RWPE1 (cell line): Measurements from ENCODE around the gene ERGIC2.

Source experiments
- CTCF ChIA-PET: fragments of 350-600 bp; sonication (Branson Sonifier 250); formaldehyde crosslinking; extraction: SDS; loops from one replicate; lab custom pipeline; 2021; lab: Yijun Ruan, JAX
- POLR2A ChIA-PET: fragments of 400-600 bp; formaldehyde crosslinking; extraction: SDS; loops from one replicate; lab custom pipeline; 2020; ENCODE audit warnings: antibody characterized with exemption; ENCODE audit not compliant: low non-redundant PET; lab: Yijun Ruan, JAX
- DNase-seq: peaks from one replicate; pipeline ENCODE4 v3.0.0; 2012; ENCODE audit warnings: low spot score
- H3K27ac ChIP-seq: fragments of 450-650 bp; 2 replicates; pipeline ENCODE4 v1.5.1; 2017
- TF ChIP-seq, protein P1 (sequence below): fragments of 450-650 bp; conservative IDR thresholded peaks from 2 replicates; pipeline ENCODE4 v1.5.1; 2017; ENCODE audit warnings: low read depth, mild to moderate bottlenecking

Gene ERGIC2

DNA sequence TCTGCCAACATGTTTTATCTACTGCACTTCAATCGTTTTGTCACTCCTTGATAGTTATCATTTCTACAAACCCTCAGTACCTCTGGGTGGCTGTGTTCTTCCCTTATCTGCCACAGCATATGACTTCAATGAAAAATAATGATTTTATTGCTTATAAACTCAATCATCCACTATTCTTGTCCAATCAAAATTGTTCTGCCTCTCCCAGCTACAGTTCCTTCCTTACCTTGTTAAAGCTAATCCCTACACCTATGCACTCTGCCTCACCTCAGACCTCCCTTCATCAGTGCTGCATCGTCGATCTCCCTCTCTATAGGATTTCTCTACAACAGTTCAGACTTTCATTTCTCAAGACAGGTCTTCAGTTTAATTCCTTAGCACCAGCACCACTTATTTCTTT lies 58.8 kb downstream of the ERGIC2 start:
- DNase-seq: no peak
- TF ChIP-seq, protein P1, sequence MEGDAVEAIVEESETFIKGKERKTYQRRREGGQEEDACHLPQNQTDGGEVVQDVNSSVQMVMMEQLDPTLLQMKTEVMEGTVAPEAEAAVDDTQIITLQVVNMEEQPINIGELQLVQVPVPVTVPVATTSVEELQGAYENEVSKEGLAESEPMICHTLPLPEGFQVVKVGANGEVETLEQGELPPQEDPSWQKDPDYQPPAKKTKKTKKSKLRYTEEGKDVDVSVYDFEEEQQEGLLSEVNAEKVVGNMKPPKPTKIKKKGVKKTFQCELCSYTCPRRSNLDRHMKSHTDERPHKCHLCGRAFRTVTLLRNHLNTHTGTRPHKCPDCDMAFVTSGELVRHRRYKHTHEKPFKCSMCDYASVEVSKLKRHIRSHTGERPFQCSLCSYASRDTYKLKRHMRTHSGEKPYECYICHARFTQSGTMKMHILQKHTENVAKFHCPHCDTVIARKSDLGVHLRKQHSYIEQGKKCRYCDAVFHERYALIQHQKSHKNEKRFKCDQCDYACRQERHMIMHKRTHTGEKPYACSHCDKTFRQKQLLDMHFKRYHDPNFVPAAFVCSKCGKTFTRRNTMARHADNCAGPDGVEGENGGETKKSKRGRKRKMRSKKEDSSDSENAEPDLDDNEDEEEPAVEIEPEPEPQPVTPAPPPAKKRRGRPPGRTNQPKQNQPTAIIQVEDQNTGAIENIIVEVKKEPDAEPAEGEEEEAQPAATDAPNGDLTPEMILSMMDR: no peak
- ChIA-PET POLR2A (no interaction called here), CTCF (no interaction called here)
- H3K27ac ChIP-seq: no peak overlapping the region

DNA sequence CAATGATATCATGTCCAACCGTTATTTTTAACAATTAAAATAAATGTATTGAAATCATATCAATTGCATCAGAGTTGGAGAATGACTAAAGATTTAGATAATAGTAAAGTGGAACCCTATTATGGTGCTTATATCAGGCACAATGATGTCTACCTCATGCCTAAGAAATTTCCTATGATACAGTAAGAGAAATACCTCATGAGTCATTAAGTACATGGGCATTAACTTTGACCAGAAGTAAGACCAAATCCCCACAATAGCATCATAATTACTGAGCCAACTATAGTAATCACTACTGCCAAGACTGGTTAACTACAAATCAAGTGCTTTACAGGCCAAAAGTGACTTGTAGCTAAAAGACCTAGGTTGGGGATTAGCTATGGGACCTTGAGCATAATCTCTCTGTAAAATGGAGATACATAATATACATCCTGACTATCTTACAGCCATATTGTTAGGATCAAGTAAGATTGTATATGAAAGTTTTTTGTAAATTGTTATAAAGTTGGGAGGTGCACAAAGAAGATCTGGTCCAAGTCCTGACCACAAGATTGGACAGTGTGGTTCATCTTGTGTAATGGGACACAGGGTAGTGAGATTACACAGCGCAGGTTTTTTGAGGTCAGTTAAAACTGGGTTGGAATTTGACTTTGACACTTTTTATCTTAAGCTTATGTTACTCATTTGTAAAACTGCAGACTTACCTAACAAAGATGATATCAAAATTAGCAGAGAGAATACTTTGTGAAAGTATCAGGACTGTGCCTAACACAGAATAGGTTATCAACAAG lies 60.5 kb downstream of the ERGIC2 start:
- TF ChIP-seq, protein P1: no peak
- H3K27ac ChIP-seq: no peak overlapping the region
- ChIA-PET CTCF (no interaction called here), POLR2A (no interaction called here)
- peak; percentile 51 for DNase-seq

DNA sequence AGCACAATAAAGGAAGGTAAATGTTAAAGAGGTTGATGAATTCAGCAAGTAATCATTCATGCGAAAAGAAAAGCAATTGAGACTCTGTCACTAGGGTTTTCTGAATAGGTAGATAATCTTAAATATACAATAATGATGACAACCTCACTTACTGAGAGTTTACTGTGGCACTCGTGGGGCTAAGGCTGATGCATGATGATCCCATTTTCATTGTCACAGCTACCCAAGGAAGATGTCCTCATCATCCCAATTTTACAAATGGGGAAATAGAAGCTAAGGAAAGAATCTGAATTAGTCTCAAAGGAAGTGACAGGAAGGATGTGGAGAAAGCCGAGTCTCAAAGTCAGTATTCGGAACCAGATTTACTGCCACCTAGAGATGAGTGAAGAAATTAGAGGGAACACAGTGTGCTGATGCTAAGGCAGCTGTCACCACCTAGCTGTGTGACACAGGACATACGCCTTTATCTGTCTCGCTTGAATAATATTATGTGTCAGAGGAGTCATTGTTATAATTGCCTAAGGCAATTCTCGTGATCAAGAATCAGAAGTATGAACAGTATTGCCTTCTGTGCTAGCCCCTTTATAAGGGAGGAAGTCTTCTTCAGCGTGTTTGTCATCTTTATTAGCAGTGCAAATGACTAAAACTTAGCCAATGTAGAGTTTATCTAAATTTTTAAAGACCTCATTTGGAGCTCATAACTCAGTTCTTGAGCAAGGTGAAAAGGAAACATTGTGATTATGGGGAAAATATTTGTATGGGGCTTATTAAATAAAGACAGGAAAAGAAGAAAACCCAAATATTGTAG lies 63.2 kb downstream of the ERGIC2 start:
- DNase-seq: peak; percentile 36
- TF ChIP-seq, protein P1: peak; percentile 20; the same call in 1 of the 2 replicates
- ChIA-PET CTCF (interaction anchor here (0.6 to 2.3 kb wide), 6 partner anchors 9 to 244 kb away, joined by 3 to 15 read pairs (median 4); no protein-coding TSS in a partner anchor), POLR2A (no interaction called here)
- no peak overlapping the region for H3K27ac ChIP-seq

DNA sequence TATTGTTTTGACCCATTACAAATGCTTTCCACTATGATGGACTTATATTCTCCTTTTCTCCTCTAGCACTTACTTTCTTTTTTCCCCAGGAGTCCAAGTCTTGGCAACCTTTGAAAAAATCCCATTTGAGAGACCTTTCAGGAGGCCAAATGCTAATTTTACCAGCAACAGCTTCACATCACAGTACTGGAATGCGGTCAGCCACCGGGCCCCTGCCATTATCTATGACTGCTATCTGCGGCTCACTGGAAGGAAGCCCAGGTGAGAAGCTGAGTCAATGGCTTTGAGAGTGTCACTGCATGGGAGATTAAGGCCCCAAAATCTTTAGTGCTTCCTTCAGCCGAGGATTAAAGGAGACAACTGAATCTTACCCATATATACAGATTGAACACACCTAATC lies 64.2 kb downstream of the ERGIC2 start:
- TF ChIP-seq, protein P1: no peak
- no peak overlapping the region for H3K27ac ChIP-seq
- ChIA-PET POLR2A (no interaction called here), CTCF (interaction anchor here (1.7 to 2.3 kb wide), 2 partner anchors 228 to 243 kb away, joined by 8 to 15 read pairs; no protein-coding TSS in a partner anchor)
- no peak for DNase-seq

DNA sequence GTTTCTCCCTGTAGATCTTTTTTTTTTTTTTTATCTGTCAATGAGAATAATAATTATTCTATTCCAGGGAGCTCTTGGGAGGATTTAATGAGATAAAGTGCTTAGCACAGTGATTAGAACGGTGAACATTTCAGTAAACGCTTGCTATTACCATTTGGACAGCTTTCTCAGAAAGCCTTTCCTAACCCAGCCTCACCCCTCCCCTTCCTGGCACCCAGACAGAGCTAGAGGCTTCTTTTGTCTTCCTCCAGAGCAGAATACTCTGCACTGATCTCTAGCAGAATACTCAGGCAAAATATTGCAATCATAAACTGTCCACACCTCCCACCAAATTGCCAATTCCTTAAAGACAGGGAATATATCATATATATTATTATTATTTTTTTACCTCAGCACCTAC lies 66.6 kb downstream of the ERGIC2 start:
- POLR2A ChIA-PET: no interaction called here
- TF ChIP-seq, protein P1: no peak
- CTCF ChIA-PET: no interaction called here
- no peak overlapping the region for H3K27ac ChIP-seq
- no peak for DNase-seq

DNA sequence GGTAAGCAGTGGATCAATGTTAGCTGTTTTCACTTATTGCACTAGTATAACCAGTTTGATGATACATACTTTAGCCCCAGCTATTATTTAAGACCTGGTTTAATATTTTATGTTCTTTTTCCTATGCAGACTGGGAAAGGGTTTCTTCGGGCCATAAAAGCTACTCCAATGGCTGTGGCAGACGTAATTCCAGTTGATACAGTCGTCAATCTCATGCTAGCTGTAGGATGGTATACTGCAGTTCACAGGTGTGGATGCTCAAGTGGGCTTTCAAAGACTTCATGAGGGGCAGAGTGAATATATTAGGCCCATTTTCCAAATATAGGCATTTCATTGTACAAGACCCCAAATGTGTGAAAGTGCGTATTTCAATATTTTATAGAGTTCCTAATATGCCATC lies 70.1 kb downstream of the ERGIC2 start:
- TF ChIP-seq, protein P1: no peak
- POLR2A ChIA-PET: no interaction called here
- CTCF ChIA-PET: interaction anchor here (0.6 kb wide), 1 partner anchor 32 kb away, joined by 3 read pairs; no protein-coding TSS in a partner anchor
- H3K27ac ChIP-seq: no peak overlapping the region
- DNase-seq: no peak
